Loucy (cell line): ENCODE measurements around the gene KANK2.

Experiments
- CTCF ChIP-seq: fragments of 200-600 bp; sonication (generic); conservative IDR thresholded peaks from 2 replicates; pipeline ENCODE4 v1.5.1; 2014; ENCODE audit warnings: mild to moderate bottlenecking, antibody characterized with exemption, low read length
- EZH2phosphoT487 ChIP-seq: fragments of 200-600 bp; IDR thresholded peaks from 2 replicates; pipeline ENCODE4 v1.6.1; 2018; ENCODE audit warnings: antibody characterized with exemption, mild to moderate bottlenecking, moderate library complexity, borderline replicate concordance

- TF ChIP-seq CTCF, result no peak
- no peak for TF ChIP-seq EZH2phosphoT487
These were observed 65.9 kb downstream of the KANK2 start for GRCh38 chr19:11131471-11131870.
